B cell (primary cell): ENCODE data around the gene PLXNB1.

ENCODE experiments used
- EZH2 ChIP-seq: IDR thresholded peaks from 2 replicates; pipeline ENCODE4 v1.6.1; 2012; ENCODE audit warnings: borderline replicate concordance, low read depth, mild to moderate bottlenecking, moderate library complexity, low read length; ENCODE audit not compliant: insufficient read depth, poor library complexity, severe bottlenecking
- TF ChIP-seq, protein P1 (sequence below): fragments of 200-600 bp; IDR thresholded peaks from one replicate; pipeline ENCODE4 v1.8.0; 2022; ENCODE audit warnings: antibody characterized with exemption, mild to moderate bottlenecking

DNA sequence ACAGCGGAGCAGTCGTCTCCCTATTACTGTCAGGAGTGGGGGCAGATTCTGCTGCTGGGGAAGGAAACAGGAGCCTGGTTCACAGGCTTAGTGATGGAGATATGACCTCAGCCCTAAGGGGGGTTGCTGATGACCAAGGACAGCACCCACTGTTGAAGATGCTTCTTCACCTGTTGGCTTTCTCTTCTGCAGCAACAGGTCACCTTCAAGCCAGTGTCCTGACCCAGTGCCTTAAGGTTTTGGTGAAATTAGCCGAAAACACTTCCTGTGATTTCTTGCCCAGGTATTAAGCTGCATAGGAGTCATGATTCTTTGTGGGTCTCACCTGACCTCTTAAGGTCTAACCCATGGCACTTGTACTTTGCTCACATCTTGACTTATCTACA lies 30.6 kb upstream of the PLXNB1 start:
- no peak for TF ChIP-seq EZH2
- TF ChIP-seq, protein P1, sequence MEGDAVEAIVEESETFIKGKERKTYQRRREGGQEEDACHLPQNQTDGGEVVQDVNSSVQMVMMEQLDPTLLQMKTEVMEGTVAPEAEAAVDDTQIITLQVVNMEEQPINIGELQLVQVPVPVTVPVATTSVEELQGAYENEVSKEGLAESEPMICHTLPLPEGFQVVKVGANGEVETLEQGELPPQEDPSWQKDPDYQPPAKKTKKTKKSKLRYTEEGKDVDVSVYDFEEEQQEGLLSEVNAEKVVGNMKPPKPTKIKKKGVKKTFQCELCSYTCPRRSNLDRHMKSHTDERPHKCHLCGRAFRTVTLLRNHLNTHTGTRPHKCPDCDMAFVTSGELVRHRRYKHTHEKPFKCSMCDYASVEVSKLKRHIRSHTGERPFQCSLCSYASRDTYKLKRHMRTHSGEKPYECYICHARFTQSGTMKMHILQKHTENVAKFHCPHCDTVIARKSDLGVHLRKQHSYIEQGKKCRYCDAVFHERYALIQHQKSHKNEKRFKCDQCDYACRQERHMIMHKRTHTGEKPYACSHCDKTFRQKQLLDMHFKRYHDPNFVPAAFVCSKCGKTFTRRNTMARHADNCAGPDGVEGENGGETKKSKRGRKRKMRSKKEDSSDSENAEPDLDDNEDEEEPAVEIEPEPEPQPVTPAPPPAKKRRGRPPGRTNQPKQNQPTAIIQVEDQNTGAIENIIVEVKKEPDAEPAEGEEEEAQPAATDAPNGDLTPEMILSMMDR, result no peak
